C1 segment of cervical spinal cord (tissue), 14 donors: ENCODE results near the gene GPLD1.
"Not testable (repeated sequence)": the region's sequence is repeated elsewhere in the genome, so short reads cannot be mapped to it uniquely, and the experiment has no call there.

Experiments used
- DNase-seq, 14 donors: peaks; one replicate each; lab custom pipeline; 2025; lab: John Stamatoyannopoulos, UW

Gene GPLD1

DNA sequence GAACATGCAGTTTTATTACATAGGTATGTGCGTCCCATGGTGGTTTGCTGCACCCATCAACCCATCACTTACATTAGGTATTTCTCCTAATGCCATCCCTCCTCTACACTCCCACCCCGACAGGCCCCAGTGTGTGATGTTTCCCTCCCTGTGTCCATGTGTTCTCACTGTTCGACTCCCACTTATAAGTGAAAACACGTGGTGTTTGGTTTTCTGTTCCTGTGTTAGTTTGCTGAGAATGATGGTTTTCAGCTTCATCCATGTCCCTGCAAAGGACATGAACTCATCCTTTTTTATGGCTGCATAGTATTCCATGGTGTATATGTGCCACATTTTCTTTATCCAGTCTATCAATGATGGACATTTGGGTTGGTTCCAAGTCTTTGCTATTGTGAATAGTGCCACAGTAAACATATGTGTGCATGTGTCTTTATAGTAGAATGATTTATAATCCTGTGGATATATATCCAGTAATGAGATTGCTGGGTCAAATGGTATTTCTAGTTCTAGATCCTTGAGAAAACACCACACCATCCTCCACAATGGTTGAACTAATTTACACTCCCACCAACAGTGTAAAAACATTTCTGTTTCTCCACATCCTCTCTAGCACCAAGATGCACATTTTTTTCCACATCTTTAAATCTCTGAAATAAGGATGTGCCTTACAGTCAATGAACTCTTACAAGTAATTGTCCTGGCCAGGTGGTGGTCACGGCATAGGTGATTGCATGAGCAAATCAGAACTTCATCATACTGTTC is 104.8 kb downstream of the GPLD1 start:
- not testable (repeated sequence) for DNase-seq

DNA sequence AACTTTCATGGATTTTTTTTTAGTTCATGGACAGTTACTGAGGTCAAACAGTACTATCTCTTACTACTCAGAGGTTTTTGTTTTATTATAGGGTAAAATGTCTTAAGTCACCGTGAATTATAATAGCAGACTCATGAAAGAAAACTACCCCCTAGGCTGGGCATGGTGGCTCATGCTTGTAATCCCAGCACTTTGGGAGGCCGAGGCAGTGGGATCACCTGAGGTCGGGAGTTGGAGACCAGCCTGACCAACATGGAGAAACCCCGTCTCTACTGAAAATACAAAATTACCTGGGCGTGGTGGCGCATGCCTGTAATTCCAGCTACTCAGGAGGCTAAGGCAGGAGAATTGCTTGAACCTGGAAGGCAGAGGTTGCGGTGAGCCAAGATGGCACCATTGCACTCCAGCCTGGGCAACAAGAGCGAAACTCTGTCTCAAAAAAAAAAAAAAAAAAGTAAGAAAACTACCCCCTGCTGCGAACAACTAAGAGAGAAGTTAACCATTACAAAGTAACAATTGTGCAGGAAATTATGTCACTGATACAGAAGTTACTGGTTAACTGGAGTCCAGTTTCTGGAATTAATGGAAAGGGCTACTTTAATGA is 106.4 kb downstream of the GPLD1 start:
- DNase-seq: not testable (repeated sequence)

DNA sequence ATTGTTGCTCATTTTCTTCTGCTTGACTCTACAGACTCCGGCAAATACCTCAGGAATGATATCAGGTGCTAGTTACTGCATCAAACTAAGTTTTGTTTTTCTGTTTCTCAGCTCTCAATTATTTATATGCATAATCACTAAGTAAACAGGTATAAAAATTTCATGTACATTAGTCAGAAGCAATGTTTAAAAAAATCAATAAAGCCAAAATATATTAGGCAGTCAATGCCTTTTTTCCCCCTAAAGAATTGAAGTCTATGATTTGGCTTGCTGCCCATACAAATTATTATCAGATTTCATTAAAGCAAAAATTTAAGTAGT is 107.2 kb downstream of the GPLD1 start:
- DNase-seq: no peak

DNA sequence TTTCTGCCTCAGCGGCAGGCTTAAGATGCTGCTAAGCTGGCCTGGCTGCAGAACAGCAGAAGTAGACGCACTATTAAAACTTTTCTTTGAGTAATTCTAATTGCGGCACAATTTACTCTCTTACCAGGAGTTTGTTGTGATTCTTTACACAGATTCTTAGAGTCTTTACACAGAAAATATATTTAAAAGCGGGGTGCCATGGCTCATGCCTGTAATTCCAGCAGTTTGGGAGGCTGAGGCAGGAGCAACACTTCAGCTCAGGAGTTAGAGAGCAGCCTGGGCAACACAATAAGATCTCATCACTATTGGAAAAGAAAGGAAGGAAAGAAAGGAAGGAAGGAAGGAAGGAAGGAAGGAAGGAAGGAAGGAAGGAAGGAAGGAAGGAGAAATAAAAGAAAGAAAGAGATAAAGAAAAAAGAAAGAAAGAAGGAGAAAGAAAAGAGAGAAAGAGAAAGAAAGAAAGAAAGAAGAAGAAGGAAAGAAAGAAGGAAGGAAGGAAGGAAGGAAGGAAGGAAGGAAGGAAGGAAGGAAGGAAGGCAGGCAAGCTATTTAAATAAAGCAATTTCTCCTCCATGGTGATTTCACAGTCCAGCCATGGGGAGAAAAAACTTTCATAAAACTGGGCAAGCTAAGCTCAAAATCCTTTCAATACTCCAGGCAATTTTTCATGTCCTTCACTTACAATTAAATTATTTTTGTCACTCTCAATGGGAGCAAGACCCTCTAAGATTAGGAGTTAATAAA is 107.7 kb downstream of the GPLD1 start:
- no peak for DNase-seq

DNA sequence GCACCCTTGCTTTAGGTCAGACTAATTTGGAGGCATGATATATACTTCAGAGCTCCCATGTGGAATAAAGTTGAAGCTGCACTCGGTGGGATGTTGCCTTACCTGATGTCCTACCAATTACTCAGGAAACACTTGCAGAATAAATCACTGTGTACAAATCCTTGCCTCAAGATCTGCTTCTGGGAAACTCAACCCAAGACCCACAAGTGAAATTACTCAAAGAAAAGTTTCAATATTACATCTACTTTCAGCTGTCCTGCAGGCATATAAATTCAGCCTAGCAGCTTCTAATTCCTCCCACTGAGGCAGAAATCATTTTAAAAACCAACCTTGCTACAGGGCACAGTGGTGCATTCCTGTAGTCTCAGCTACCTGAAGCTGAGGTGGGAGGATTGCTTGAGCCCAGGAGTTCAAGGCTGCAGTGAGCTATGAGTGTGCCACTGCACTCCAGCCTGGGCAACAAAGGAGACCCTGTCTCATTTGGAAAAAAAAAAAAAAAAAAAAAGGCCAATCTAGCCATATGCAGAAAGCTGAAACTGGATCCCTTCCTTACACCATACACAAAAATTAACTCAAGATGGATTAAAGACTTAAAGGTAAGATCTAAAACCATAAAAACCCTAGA is 110.8 kb downstream of the GPLD1 start:
- no peak for DNase-seq
